ENCODE data around the gene SPATA20.

DNA sequence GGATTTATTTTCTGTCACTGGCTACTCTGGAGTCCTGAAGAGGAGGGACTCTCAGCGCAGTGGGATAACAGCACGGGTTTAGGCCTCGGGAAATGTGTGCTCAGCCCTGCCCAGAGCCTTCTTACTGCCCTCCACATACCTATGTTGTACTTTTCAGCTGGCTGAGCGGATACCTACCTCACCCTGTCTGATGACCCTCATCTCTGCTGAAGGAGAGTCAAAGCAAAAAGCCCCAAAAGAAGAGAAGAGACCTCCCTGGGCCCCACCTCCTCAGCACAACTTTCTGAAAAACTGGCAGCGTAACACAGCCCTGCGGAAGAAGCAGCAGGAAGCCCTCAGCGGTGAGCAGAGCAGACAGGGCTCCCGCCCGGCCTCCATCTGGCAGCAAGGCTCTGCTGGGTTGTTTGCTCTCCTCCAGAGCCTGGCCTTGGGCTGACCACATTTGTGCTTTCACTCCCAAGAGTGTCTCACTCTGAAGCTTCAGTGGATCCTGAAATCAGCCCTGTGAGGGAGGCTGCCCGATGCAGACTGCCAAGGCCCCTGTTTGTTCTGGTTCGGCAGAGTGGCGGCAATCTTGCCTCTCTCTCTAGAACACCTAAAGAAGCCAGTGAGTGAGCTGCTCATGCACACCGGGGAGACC, 28.5 kb upstream of the SPATA20 start:
- no peak for TF ChIP-seq POLR2A (IDR thresholded peaks at IDR 0.05)
- TF ChIP-seq, protein P1, sequence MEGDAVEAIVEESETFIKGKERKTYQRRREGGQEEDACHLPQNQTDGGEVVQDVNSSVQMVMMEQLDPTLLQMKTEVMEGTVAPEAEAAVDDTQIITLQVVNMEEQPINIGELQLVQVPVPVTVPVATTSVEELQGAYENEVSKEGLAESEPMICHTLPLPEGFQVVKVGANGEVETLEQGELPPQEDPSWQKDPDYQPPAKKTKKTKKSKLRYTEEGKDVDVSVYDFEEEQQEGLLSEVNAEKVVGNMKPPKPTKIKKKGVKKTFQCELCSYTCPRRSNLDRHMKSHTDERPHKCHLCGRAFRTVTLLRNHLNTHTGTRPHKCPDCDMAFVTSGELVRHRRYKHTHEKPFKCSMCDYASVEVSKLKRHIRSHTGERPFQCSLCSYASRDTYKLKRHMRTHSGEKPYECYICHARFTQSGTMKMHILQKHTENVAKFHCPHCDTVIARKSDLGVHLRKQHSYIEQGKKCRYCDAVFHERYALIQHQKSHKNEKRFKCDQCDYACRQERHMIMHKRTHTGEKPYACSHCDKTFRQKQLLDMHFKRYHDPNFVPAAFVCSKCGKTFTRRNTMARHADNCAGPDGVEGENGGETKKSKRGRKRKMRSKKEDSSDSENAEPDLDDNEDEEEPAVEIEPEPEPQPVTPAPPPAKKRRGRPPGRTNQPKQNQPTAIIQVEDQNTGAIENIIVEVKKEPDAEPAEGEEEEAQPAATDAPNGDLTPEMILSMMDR (IDR thresholded peaks at IDR 0.05 in 4 of 5, conservative IDR thresholded peaks at IDR 0.05 in 1 of 5) = no peak
